Thoracic aorta (tissue), 2 donors: Measurements from ENCODE around the gene PIGZ. TPM values are rescaled to one million over a fixed set of nuclear protein-coding genes. Genes with fewer than 3 reads are reported as not detected.

Experiments used
- ATAC-seq: fragments of 150-250 bp; one replicate; pipeline ENCODE4 v1.8.0; 2017; ENCODE audit warnings: low read depth; ENCODE audit not compliant: insufficient number of reproducible peaks, low FRiP score
- DNase-seq: peaks from one replicate; pipeline ENCODE4 v3.0.0-alpha.2; 2020; ENCODE audit warnings: low spot score
- H3K27ac ChIP-seq, 2 donors: fragments of 200-600 bp; sonication (generic); 1 replicate in 1 of 2; 2 replicates in 1 of 2; pipeline ENCODE4 v1.5.1; 2016; ENCODE audit warnings: mild to moderate bottlenecking in 2 of 2, moderate library complexity in 2 of 2
- H3K27me3 ChIP-seq: fragments of 200-600 bp; sonication (generic); replicated peaks from 2 replicates; pipeline ENCODE4 v1.6.0; 2016; ENCODE audit warnings: mild to moderate bottlenecking; ENCODE audit not compliant: insufficient read depth
- H3K36me3 ChIP-seq: fragments of 200-600 bp; sonication (generic); one replicate; pipeline ENCODE4 v1.5.1; 2016
- H3K4me1 ChIP-seq, 2 donors: fragments of 200-600 bp; sonication (generic); 1 replicate in 1 of 2; 2 replicates in 1 of 2; pipeline versions ENCODE4 v1.5.1 to v1.6.0; 2016; ENCODE audit warnings: low read depth in 2 of 2, mild to moderate bottlenecking in 1 of 2; ENCODE audit not compliant: control insufficient read depth in 1 of 2
- H3K4me3 ChIP-seq: fragments of 200-600 bp; sonication (generic); 2 replicates; pipeline ENCODE4 v1.5.1; 2016; ENCODE audit warnings: mild to moderate bottlenecking
- H3K9me3 ChIP-seq: fragments of 200-600 bp; sonication (generic); 2 replicates; pipeline ENCODE4 v1.5.1; 2016
- total RNA-seq, 2 donors: library from RNA; depleted of rRNA; stranded (reverse); fragments of >200 nt; gene quantifications; one replicate each; pipeline versions ENCODE4 v1.1.0 to v1.2.3, GENCODE V29; 2016
- TF ChIP-seq, protein P1 (sequence below): fragments of 200-600 bp; sonication (generic); IDR thresholded peaks from one replicate; pipeline ENCODE4 v1.5.1; 2019; ENCODE audit warnings: antibody characterized with exemption

PIGZ gene
- total RNA-seq, 2 donors from 2014 or later = 11.0 to 17.4 TPM

DNA sequence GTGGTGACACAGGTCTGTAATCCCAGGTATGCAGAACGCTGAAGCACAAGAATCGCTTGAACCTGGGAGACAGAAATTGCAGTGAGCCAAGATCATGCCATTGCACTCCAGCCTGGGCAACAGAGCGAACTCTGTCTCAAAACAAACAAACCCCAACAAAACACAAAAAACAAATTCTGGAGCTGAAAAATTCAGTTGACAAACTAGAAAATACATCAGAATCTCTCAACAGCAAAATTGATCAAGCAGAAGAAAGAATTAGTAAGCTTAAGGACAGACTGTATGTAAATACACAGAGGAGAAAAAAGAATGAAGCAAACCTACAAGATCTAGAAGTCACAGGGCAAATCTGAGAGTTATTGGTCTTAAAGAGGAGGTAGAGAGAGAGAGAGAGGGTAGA, 51.6 kb downstream of the PIGZ start:
- no peaks in the 10 kb centered on the region for H3K9me3 ChIP-seq
- no peak overlapping the region for H3K4me3 ChIP-seq
- no peaks in the 10 kb centered on the region for H3K27me3 ChIP-seq
- TF ChIP-seq, protein P1, sequence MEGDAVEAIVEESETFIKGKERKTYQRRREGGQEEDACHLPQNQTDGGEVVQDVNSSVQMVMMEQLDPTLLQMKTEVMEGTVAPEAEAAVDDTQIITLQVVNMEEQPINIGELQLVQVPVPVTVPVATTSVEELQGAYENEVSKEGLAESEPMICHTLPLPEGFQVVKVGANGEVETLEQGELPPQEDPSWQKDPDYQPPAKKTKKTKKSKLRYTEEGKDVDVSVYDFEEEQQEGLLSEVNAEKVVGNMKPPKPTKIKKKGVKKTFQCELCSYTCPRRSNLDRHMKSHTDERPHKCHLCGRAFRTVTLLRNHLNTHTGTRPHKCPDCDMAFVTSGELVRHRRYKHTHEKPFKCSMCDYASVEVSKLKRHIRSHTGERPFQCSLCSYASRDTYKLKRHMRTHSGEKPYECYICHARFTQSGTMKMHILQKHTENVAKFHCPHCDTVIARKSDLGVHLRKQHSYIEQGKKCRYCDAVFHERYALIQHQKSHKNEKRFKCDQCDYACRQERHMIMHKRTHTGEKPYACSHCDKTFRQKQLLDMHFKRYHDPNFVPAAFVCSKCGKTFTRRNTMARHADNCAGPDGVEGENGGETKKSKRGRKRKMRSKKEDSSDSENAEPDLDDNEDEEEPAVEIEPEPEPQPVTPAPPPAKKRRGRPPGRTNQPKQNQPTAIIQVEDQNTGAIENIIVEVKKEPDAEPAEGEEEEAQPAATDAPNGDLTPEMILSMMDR = no peak
- no peak overlapping the region for H3K27ac ChIP-seq
- ATAC-seq (no peak), DNase-seq (no peak)
- H3K4me1 ChIP-seq = no peaks in the 10 kb centered on the region
- peaks cover 3% of the 10 kb centered on the region for H3K36me3 ChIP-seq

DNA sequence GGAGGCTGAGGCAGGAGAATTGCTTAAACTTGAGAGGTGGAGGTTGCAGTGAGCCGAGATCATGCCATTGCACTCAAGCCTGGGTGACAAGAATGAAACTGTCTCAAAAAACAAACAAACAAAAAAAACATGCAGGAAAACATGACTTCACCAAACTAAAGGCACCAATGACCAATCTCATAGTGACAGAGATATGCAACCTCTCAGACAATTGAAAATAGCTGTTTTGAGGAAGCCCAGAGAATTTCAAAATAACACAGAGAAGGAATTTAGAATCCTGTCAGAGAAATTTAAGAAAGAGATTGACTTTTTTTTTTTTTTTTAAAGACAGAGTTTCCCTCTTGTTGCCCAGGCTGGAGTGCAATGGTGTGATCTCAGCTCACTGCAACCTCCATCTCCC, 52.4 kb downstream of the PIGZ start:
- ATAC-seq (no peak), DNase-seq (no peak)
- Histone ChIP-seq H3K9me3 (no peaks in the 10 kb centered on the region), H3K27me3 (no peaks in the 10 kb centered on the region), H3K4me3 (no peak overlapping the region), H3K36me3 (peaks cover 3% of the 10 kb centered on the region), H3K4me1 (no peaks in the 10 kb centered on the region), H3K27ac (no peak overlapping the region)
- TF ChIP-seq, protein P1 = no peak

DNA sequence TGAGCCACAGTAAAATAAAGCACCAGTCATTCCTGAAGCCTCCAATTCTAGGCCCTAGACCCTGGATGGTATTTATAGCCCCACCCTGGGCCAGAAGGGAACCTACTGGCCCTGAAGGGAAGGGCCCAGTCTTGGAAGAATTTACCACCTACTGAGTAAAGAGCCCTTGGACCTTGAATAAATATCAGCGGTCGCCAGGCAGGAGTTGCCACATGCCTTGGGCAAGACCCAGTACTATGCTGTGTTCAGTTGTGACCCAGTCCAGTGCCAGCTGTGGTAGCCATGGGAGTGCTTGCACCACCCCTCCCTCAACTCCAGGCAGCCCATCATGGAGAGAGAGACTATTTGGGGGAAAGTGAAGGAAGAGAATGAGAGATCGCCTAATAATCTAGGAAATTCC, 53.3 kb downstream of the PIGZ start:
- DNase-seq (no peak), ATAC-seq (no peak)
- no peaks in the 10 kb centered on the region for H3K9me3 ChIP-seq
- H3K27me3 ChIP-seq = no peaks in the 10 kb centered on the region
- no peak overlapping the region for H3K4me3 ChIP-seq
- H3K36me3 ChIP-seq = peaks cover 3% of the 10 kb centered on the region
- TF ChIP-seq, protein P1 = no peak
- H3K4me1 ChIP-seq = no peaks in the 10 kb centered on the region
- no peak overlapping the region for H3K27ac ChIP-seq

DNA sequence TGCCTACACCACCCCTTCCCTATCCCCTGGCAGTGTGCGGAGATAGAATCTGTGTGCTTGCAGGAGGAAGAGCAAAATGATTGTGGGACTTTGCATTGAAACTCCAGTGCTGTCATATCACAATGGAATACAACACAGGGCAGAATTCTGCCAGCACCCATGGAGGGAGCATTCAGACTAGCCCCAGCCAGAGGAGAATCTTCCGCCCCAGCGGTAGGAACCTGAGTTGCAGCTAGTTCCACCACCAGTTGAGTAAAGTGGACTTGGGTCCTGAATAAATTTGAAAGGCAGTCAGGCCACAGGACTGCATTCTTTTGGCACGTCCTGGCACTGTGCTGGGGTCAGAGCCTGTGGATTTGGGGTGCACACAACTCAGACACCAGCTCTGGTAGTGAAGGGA, 53.8 kb downstream of the PIGZ start:
- TF ChIP-seq, protein P1 = no peak
- no peak overlapping the region for H3K27ac ChIP-seq
- no peak for ATAC-seq

DNA sequence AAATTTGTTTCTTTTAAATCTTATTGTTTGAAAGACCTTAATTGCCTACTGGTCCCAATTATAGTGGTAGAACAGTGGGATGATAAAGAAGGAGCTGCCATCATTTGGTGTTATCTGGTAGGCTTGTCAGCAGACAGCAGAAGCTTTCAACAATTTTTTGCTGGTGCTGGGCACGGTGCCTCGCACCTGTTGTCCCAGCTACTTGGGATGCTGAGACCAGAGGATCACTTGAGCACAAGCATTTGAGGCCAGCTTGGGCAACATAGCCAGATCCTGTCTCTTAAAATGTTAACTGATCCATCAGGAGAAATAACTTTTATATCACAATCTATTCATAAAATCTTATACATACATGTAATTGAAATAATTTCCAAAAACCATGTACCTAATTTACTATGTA, 64.9 kb downstream of the PIGZ start:
- TF ChIP-seq, protein P1 = no peak
- Histone ChIP-seq H3K36me3 (peaks cover 30% of the 10 kb centered on the region), H3K4me1 (no peaks in the 10 kb centered on the region), H3K4me3 (no peak overlapping the region), H3K27me3 (no peaks in the 10 kb centered on the region), H3K27ac (no peak overlapping the region), H3K9me3 (no peaks in the 10 kb centered on the region)
- DNase-seq (no peak), ATAC-seq (no peak)

More for the DNA sequence above, 53.8 kb downstream of the PIGZ start:
- no peak for DNase-seq
- Histone ChIP-seq H3K9me3 (no peaks in the 10 kb centered on the region), H3K27me3 (no peaks in the 10 kb centered on the region), H3K4me1 (no peaks in the 10 kb centered on the region), H3K4me3 (no peak overlapping the region), H3K36me3 (peaks cover 3% of the 10 kb centered on the region)
